Kidney glomerular epithelial cell (primary cell): ENCODE data around the gene CCNH.

Source experiments
- DNase-seq: peaks from one replicate; lab custom pipeline; 2025; lab: John Stamatoyannopoulos, UW

Gene CCNH

GRCh38 chr5:87403409-87403808 lies 9.3 kb downstream of the CCNH start:
- no peak for DNase-seq

GRCh38 chr5:87401626-87402025 lies 11.1 kb downstream of the CCNH start:
- no peak for DNase-seq

GRCh38 chr5:87400305-87400899 lies 12.3 kb downstream of the CCNH start:
- peak; percentile 49 for DNase-seq

GRCh38 chr5:87399720-87400119 lies 13.0 kb downstream of the CCNH start:
- DNase-seq: no peak

- no peak for DNase-seq
These were observed 13.6 kb downstream of the CCNH start for GRCh38 chr5:87398981-87399614.

- DNase-seq: peak; percentile 82
These were observed 18.1 kb downstream of the CCNH start for GRCh38 chr5:87394411-87395165.

GRCh38 chr5:87393331-87393730 lies 19.4 kb downstream of the CCNH start:
- peak; percentile 88 for DNase-seq

GRCh38 chr5:87392801-87393200 lies 19.9 kb downstream of the CCNH start:
- no peak for DNase-seq

- DNase-seq: no peak
These were observed 20.6 kb downstream of the CCNH start for GRCh38 chr5:87392170-87392569.

GRCh38 chr5:87390576-87391199 lies 22.0 kb downstream of the CCNH start:
- DNase-seq: no peak

GRCh38 chr5:87390075-87390474 lies 22.7 kb downstream of the CCNH start:
- no peak for DNase-seq

- no peak for DNase-seq
These were observed 23.3 kb downstream of the CCNH start for GRCh38 chr5:87389296-87390034.

- no peak for DNase-seq
These were observed 24.6 kb downstream of the CCNH start for GRCh38 chr5:87388129-87388528.

GRCh38 chr5:87385802-87386201 lies 26.9 kb downstream of the CCNH start:
- no peak for DNase-seq

GRCh38 chr5:87383216-87383615 lies 29.5 kb downstream of the CCNH start:
- DNase-seq: no peak

GRCh38 chr5:87382224-87382623 lies 30.5 kb downstream of the CCNH start:
- no peak for DNase-seq

- no peak for DNase-seq
These were observed 40.0 kb downstream of the CCNH start for GRCh38 chr5:87372705-87373104.

GRCh38 chr5:87369431-87369830 lies 43.3 kb downstream of the CCNH start:
- no peak for DNase-seq

GRCh38 chr5:87368601-87369000 lies 44.1 kb downstream of the CCNH start:
- no peak for DNase-seq

- no peak for DNase-seq
These were observed 45.5 kb downstream of the CCNH start for GRCh38 chr5:87367243-87367642.

GRCh38 chr5:87361536-87362213 lies 51.1 kb downstream of the CCNH start:
- DNase-seq: no peak

- DNase-seq: no peak
These were observed 51.7 kb downstream of the CCNH start for GRCh38 chr5:87361031-87361445.
